GM21723 (cell line): ENCODE measurements around the gene PATJ.
A peak's percentile ranks its signal among the peaks of the same experiment; 100 is the strongest.
"Not testable (repeated sequence)": the region's sequence is repeated elsewhere in the genome, so short reads cannot be mapped to it uniquely, and the experiment has no call there.

Source experiments
- ATAC-seq: cut with Tn5 transposase; IDR thresholded peaks from one replicate; pipeline ENCODE4 v1.9.1; 2021; ENCODE audit warnings: mild to moderate bottlenecking, moderate library complexity; ENCODE audit not compliant: unreplicated experiment

PATJ gene

DNA sequence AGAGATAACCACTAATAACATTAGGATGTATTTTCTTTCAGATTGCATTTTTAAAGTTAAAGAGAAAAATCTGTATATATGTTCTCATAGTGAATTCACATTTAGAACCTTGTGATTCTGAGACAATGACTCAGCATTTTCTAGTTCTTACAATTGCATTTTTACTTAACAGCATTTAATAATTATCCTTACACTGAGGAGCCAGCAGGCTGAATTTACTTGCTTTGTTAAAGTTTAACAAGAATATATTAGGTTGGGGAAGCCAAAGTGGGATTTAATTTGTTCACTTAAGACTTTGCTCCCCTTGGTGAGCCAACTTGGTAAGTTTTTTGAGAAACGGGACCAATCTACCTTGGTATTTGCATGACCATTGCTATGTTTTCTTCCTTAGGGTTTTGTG, 4.5 kb downstream of the PATJ start:
- ATAC-seq = no peak

DNA sequence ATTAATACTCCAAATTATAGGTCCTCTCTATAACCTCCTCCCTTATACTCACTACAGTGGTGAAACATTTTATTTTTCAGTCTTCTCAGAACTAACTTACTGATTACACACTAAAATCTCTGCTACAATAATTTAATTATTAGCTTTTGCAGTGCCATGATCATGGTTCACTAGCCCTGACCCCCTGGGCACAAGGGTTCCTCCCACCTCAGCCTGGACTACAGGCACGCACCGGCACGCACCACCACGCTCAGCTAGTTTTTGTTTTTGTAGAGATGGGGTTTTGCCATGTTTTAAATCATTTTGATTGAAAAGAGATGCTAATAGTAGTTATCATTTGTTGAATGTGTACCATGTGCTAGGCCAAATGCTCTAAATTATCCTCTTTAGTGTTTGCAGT, 6.3 kb downstream of the PATJ start:
- ATAC-seq = no peak

DNA sequence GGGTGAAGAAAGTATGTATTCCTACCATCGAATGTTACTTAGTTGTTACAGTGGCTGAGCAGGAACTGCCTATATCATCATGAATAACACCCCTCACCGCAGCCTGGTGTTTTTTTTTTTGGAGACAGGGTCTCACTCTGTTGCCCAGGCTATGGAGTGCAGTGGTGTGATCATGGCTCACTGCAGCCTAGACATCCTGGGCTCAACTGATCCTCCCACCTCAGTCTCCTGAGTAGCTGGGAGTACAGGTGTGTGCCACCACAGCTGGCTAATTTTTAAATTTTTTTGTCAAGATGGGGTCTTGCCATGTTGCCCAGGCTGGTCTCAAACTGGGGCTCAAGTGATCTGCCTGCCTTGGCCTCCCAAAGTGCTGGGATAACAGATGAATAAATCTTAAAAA, 7.3 kb downstream of the PATJ start:
- no peak for ATAC-seq

DNA sequence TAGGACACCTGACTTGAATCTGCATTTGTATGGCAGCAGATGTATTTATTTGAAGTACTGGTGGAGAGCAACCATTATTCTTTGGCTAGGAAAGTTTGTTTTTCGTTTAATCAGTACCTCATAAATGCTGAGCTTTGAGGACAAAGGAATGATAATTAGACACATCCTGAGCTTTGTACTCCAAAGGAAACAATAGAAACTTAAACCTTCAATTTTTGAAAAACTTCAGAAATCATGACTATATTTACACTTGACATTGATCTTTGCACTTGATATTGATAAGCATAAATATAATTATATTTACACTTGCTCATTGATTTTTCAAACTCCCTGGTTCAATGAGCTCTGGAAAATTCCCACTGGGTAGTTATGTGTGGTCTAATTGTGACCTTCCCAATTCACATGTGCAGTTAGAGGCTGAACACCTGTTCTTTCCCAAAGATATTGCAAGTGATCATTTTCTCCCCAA, 10.7 kb downstream of the PATJ start:
- no peak for ATAC-seq

DNA sequence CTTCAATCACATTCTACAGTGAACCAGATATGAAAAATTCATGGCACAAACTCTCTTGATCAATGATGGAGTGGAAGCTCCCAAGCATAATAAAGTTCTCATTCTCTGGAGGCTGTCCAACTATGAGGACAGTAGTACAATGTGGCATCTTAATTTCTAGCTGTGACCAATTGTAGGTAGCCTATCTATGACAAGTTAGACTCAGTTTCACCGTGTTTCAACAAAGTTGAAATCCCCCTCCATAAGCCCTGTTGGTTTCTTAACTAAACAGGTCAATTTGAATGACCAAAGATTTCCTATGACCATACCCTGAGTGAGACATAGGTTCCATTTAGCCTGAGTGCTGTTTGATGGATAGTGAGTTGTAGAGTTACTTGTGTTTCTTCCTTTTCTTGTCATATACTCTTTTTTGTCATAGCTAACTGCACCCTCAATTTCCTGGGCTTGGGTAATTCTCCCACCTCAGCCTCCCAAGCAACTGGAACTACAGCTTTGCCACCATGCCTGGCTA, 11.8 kb downstream of the PATJ start:
- no peak for ATAC-seq

DNA sequence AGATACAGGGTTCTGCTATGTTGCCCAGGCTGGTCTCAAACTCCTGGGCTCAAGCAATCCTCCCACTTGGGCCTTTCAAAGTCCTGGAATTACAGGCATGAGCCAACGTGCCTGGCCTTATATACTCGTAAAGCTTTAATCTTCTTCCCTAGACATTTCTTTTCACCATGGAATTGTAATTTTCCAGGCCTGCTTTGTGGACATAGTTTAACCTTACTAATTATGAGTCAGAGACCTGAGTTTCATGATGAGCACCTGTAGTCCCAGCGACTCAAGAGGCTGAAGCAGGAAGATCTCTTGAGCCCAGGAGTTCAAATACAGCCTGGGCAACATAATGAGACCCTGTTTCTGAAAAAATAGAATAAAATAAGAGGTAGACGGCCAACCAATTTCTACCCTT, 12.3 kb downstream of the PATJ start:
- no peak for ATAC-seq

DNA sequence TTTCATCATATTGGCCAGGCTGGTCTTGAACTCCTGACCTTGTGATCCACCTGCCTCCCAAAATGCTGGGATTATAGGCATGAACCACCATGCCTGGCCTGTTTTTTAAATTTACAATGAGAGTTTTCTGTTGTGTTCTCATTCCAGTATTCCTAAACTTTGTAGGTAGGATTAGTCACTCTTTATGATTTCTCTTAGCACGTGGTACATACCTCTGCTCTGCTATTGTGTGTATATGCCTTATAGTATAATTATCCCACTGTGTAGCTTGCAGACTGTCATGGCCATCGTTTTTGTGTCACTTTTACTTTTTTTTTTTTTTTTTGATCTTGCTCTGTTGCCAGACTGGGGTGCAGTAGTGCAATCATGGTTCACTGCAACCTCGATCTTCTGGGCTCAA, 14.5 kb downstream of the PATJ start:
- ATAC-seq = no peak

DNA sequence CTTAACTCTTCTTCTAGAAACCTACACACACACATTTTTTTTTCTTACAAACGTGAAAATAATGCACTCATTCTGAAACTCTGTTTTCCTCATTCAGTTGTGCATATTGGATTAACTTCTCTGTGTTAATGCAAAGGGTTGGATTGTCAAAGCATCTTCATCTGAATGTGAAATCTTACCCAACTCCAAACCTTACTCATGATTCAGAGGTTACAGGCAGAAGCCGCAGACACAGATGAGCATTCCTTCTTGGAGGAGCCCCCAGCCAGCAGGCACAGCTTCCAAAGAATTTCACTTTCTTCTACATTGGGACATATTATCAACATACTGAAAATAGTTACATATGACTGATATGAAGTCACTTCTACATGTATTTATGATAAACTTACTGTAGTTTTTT, 15.7 kb downstream of the PATJ start:
- ATAC-seq = no peak

DNA sequence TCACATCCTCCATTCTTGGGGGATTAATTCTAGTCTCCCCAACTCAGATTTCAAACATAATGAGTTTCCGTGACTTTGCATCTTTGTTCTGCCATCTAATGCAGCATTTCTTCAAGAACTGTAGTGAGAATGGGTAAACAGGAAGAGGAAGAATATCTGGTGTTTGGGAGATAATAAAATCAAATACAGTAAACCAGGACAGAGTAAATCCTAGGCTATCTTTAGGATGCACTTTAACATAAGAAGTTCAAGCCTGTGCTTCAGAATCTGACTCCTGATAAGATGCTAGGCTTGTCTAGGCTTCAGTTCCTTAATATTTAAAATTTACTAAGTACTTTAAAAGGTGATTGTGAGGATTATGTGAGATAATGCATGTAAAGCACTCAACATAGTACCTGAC, 27.9 kb downstream of the PATJ start:
- no peak for ATAC-seq

DNA sequence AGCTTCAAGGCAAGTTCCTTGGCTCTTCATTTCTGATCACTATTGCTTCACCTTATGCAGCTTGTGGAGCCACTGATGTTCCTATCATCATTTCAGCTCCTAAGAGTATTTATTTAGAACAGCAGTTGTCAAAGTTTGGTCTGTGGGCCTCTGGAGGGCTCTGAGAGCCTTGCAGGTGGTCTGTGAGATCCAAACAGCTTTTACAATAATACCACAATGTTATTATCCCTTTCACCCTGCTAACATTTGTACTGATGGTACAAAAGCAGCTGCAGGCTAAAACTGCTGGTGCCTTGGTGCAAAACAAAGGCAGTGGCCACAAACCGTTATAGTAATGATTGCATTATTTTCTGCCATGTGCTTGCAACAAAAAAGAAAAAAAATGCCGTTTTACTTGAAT, 33.8 kb downstream of the PATJ start:
- no peak for ATAC-seq

DNA sequence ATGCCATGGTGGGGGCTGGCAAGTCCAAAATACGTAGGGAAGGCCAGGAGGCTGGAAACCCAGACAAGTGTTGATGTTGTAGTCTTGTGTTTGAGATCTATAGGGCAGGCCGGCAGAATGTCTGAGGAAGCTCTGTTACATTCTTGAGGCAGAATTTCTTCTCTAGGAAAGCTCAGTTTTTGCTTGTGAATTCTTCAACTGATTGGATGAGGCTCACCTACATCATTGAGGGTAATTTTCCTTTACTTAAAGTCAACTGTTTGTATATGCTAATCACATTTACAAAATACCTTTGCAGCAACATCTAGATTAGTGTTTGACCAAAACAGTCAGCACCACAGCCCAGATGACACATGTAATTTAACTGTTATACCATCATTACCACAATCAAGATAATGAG, 37.0 kb downstream of the PATJ start:
- no peak for ATAC-seq

DNA sequence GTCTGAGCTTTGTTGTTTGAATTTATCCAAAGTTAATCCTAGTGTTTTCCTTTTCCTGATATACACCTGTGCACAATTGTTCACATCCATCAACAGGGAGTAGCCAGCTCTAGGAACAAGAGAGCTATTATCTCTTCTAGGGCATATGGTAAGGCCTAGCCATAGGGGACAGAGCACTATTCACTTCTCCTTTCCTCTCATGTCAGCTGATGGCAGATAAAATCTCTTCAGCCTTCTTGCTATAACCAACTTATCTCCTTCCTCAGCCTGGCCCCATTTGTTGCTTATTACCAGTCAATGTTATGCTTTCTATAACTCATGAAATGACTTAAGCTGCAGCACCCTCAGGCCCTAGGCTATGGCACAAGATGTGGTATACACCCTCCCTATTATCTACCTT, 38.9 kb downstream of the PATJ start:
- ATAC-seq = no peak

DNA sequence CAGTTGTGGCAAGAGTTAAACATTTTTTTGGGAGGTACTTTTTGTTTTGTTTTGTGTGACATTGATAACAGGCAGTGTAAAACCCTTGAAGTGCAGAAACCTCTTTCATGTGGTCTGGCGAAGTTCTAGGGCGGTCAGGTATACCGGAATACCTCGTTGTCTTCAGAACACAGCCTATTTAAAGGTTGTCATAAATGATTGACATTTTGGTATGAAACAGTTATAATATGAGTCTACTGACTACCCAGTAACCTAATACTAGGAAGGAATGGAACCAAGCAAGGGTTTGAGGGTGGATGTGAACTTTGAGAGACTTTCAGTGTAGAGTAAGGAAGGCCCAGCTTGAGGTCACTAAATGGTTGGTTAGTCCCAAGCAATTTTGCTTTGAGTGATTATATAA, 40.5 kb downstream of the PATJ start:
- ATAC-seq = peak; percentile 54

DNA sequence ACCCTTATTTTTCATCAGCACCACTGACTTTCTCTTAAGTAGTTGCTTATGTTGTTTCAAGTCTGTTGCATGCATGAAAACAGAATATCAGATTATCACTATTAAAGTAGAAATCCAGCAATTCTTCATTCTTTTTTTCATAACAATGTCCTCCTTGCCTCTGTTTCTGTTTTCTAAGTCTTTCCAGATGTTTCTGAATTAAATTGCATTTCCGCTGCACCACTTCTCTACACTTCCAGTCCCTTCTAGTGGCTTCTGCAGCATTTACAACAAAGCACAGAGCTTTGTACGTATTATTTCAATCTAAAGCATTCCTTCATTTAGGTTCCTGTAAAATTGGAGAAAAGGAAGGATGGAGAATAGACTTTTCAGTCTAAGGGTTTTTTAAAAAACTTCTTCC, 42.4 kb downstream of the PATJ start:
- ATAC-seq = no peak

DNA sequence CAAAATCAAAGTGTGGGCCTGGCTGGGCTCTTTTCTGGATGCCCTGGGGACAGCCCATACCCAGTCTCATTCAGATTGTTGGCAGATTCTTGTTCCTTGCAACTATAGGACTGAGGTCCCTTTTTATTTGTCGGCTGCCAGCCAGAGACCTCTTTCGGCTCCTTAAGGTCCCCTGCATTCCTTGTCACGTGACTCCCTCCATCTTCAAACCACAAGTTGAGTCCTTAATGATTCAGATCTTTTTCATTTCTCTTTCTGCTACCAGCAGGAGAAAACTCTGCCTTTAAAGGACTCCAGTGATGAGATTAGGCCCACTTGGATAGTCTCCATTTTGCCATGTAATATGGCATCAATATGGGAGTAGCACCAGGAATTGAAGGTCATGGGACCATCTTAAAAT, 48.6 kb downstream of the PATJ start:
- no peak for ATAC-seq

DNA sequence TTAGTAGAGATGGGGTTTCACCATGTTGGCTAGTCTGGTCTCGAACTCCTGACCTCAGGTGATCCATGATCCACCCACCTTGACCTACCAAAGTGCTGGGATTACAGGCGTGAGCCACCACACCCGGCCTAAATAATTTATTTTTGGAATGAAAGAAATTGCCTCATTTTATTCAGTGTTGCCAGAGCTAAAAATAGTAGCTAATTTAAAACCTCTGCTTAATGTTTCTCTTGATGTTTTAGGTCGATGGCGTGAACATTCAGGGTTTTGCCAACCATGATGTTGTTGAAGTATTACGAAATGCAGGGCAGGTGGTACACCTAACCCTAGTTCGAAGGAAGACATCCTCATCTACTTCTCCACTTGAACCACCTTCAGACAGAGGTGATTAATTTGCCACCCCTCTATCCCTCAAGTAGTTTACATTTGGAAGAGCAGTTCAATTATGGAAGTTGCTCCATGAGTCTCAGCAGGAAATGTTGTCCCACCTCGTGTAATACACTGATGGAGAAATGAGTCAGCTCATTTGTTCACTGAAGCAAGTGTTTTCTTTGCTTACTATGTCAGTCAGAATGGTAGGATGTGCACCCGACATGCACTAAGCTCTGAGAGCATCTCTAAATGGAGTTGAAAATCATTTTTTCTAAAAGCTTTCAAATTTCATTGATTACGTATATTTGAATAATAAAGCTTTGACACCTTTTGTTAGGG, 54.9 kb downstream of the PATJ start:
- no peak for ATAC-seq

DNA sequence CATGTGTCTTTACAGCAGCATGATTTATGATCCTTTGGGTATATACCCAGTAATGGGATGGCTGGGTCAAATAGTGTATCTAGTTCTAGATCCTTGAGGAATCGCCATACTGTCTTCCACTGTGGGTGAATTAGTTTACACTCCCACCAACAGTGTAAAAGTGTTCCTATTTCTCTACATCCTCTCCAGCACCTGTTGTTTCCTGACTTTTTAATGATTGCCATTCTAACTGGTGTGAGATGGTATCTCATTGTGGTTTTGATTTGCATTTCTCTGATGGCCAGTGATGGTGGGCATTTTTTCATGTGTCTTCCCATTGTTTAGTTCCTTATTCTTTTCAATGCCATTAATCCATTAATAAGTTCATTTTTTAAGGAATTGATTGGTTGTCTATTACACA, 58.8 kb downstream of the PATJ start:
- not testable (repeated sequence) for ATAC-seq

DNA sequence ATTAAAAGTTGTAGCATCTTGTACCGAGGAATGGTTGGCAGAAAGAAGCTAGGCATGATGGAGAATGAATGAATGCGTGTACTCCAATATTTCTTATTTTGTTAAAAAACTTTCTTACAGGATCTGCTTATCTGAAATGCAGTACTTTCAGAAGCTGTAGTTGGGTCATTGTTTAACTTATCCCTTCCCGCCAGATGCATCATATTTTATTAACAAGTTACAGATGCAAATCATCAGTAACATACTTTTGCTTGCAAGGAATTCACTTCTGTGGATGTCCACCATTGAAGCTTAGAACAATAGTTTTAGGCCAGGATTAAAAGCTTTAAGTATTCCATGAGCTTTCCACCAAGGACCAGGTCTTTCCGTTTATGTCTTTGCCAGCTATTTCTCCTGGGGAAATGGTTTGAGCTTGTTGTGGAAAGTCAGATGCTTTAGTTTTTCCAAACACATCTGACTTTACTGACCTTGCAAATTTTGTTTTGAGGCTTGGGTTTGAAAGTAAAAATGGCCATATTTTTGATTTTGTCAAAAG, 65.4 kb downstream of the PATJ start:
- ATAC-seq = no peak

DNA sequence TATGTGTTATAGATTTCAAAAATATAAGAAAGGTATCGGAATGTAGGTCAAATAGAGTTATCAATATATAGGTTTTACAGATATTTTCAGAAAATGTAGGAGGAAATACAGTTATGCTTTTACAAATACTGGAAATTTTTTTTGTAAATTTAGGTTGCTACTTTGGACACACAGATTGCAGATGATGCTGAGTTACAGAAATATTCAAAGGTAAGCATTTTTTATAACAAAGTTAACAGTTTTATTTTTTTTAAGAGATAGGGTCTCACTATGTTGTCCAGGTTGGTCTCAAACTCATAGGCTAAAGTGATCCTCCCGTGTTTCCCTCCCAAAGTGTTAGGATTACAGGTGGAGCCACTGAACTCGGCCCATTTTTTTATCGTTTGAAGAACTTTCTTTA, 66.0 kb downstream of the PATJ start:
- no peak for ATAC-seq

DNA sequence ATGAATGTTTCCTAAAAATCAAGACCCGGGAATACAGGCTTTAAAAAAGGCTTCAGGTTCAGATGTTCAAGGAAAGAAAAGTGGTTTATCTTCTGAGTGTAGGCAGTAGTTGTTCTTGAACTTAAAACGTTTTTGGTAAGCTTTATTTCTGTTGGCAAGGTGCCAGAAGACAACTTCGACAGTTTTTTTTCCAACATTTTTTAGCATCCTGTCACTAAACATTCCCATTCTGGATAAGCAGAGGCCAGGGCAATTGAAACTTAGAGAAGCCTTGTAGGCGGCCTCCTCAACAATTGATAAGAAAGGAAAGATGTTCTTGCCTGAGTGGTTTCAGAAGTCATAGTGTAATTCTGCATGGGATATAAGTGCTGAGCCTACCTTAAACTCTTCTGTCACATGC, 66.7 kb downstream of the PATJ start:
- ATAC-seq = no peak

DNA sequence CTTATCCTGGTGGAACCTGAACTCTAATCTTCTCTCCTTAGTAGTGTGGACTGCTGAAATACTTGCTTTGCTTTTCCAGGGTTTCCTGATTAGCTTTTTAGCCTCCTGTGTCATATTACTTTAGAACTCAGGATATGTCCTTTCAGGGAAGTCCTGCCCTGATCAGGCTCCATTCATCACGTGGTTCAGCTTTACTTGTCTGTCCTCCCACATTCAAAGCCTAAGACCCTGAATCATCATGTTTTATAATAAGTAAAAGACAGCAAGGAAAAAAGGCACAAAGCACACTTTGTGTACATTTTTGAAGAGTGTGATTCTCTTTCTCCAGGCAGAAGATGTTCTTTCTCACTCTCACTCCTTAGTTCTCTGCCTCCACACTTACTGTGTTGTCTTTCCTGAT, 70.6 kb downstream of the PATJ start:
- ATAC-seq = no peak

DNA sequence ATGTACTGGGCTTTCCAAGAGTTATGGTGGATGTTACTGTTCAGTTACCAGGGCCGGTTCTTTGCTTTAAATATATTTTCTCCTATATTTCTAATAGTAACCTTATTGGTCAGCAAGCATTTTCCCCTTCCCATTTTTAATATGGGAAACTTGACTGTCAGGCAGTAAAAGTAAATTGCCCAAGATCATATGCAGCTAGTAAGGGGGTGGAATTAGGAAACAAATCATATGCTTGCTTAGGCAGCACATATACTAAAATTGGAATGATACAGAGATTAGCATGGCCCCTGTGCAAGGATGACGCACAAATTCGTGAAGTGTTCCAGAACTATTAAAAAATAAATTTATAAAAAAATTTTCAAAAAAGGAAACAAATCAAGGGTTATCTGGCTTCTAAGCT, 73.9 kb downstream of the PATJ start:
- ATAC-seq = no peak

DNA sequence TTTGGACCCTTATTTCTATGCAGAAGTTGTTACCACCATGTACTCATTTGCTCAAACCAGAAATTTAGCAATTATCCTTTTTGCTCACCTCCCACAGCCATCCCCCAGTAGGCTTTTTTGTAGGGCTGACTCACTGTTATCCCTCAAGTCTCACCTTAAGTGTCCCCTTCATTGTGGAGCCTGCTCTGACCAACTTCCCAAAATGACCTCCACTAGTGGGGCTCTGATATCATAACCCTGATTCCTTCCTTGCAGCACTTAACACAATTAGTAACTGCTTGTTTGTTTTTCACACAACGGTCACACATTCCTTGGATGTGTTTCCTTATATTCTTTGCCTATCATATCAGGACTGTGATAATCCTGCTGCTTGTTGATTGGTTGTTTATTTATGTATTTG, 76.7 kb downstream of the PATJ start:
- no peak for ATAC-seq
